Measurements from ENCODE around the gene LRATD1.

The LRATD1 gene, protein sequence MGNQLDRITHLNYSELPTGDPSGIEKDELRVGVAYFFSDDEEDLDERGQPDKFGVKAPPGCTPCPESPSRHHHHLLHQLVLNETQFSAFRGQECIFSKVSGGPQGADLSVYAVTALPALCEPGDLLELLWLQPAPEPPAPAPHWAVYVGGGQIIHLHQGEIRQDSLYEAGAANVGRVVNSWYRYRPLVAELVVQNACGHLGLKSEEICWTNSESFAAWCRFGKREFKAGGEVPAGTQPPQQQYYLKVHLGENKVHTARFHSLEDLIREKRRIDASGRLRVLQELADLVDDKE

DNA sequence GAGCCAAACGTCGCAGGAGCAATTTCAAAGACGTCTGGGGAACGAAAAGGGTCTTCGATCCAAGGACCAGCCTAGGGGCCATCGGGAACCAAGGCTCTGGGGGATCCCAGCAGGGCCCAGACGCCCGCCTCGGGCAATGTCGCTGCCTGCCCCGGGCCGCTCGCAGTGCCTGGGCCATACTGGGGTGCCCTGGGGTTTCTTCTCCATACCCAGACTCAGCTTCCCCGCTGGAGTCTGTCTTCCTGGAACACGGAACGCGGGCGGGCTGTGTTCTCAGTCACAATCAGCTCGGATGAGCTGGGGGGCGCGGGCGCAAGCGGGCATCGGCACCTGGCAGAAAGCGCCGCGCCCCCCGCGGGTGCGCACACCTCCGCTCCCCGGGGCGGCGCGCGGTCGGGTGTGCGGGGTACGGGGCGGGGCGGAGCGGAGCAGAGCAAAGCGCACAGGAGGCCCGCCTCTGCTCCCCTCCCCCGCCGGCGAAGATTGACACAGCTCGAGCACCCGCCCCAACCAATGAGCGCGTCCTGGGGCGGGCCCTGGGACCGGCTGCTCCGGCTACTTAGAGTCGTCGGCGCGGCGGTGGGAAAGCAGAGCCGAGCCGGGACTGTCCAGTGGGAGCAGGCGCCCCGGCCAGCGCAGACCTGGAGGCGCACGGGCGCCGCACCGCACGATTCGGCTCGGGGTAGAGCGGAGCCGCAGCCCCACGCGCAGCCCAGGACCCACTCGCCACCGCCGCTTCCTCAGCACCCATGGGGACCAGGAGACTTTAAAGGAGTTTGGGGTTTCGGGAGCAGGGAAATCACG, at the start of gene LRATD1:
LRATD1 (plus strand) TSS at position 585 of the 804 bp plus-strand sequence. CDS start 1,263 bp downstream, outside the sequence.
- H3K4me3 ChIP-seq (ENCODE audit: low read length), result peak within 1 kb of the TSS; percentile 65
- TF ChIP-seq, protein P1, sequence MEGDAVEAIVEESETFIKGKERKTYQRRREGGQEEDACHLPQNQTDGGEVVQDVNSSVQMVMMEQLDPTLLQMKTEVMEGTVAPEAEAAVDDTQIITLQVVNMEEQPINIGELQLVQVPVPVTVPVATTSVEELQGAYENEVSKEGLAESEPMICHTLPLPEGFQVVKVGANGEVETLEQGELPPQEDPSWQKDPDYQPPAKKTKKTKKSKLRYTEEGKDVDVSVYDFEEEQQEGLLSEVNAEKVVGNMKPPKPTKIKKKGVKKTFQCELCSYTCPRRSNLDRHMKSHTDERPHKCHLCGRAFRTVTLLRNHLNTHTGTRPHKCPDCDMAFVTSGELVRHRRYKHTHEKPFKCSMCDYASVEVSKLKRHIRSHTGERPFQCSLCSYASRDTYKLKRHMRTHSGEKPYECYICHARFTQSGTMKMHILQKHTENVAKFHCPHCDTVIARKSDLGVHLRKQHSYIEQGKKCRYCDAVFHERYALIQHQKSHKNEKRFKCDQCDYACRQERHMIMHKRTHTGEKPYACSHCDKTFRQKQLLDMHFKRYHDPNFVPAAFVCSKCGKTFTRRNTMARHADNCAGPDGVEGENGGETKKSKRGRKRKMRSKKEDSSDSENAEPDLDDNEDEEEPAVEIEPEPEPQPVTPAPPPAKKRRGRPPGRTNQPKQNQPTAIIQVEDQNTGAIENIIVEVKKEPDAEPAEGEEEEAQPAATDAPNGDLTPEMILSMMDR (conservative IDR thresholded peaks at IDR 0.05; ENCODE audit: low read depth, low read length), result no peak
- peak; percentile 52 for DNase-seq (ENCODE audit: low read depth)

- DNase-seq (ENCODE audit: low read depth), result peak; percentile 43
- TF ChIP-seq, protein P1 (conservative IDR thresholded peaks at IDR 0.05; ENCODE audit: low read depth, low read length), result no peak
- H3K4me3 ChIP-seq (ENCODE audit: low read length), result no peak overlapping the region
Observed at GRCh38 chr2:14583059-14583458, 49.5 kb upstream of the LRATD1 start.

- TF ChIP-seq, protein P1 (conservative IDR thresholded peaks at IDR 0.05; ENCODE audit: low read depth, low read length), result no peak
- no peak for DNase-seq (ENCODE audit: low read depth)
- no peak overlapping the region for H3K4me3 ChIP-seq (ENCODE audit: low read length)
Observed at GRCh38 chr2:14583802-14584201, 48.7 kb upstream of the LRATD1 start.

- no peak for DNase-seq (ENCODE audit: low read depth)
- TF ChIP-seq, protein P1 (conservative IDR thresholded peaks at IDR 0.05; ENCODE audit: low read depth, low read length), result no peak
- no peak overlapping the region for H3K4me3 ChIP-seq (ENCODE audit: low read length)
Observed at GRCh38 chr2:14587119-14587518, 45.4 kb upstream of the LRATD1 start.

GRCh38 chr2:14601156-14601770, 31.3 kb upstream of the LRATD1 start:
- DNase-seq (ENCODE audit: low read depth), result peak; percentile 48
- TF ChIP-seq, protein P1 (conservative IDR thresholded peaks at IDR 0.05; ENCODE audit: low read depth, low read length), result no peak
- H3K4me3 ChIP-seq (ENCODE audit: low read length), result no peak overlapping the region

GRCh38 chr2:14602309-14602708, 30.2 kb upstream of the LRATD1 start:
- DNase-seq (ENCODE audit: low read depth), result no peak
- no peak overlapping the region for H3K4me3 ChIP-seq (ENCODE audit: low read length)
- TF ChIP-seq, protein P1 (conservative IDR thresholded peaks at IDR 0.05; ENCODE audit: low read depth, low read length), result no peak
